K562 (cell line): ENCODE results near the gene CENPP. TPM values are rescaled to one million over a fixed set of nuclear protein-coding genes. Genes with fewer than 3 reads are reported as not detected.

Experiments used
- ATAC-seq: fragments of 200-7000 bp; cut with Tn5 transposase; 3 replicates; pipeline ENCODE4 v1.9.1; 2020; ENCODE audit warnings: moderate library complexity
- BruUV-seq: library from RNA; stranded (reverse); fragments of 400-500 nt; replicated peaks from 2 replicates; lab custom pipeline; 2021; lab: Mats Ljungman, UMichigan
- CTCF ChIA-PET: fragments of 300-600 bp; formaldehyde crosslinking; extraction: SDS; loops from one replicate; lab custom pipeline; 2021; ENCODE audit warnings: low intra/inter-chr PET ratio; lab: Yijun Ruan, JAX
- POLR2A ChIA-PET: fragments of 300-600, 350-650 bp; sonication (Branson Sonifier 250); formaldehyde crosslinking; extraction: SDS; loops from one replicate; lab custom pipeline; 2021; ENCODE audit warnings: antibody characterized with exemption, inconsistent platforms; lab: Yijun Ruan, JAX
- DNase-seq, 4 experiments: peaks; one replicate each; pipeline versions ENCODE4 v3.0.0 to v3.0.0-alpha.2; 2011 to 2018; ENCODE audit warnings: low spot score in 3 of 4, mixed read lengths in 3 of 4; ENCODE audit errors: extremely low read depth in 1 of 4
- FAIRE-seq: peaks from 2 replicates; lab custom pipeline; 2011; peaks lifted over from hg19 to GRCh38; lab: Jason Lieb, UNC
- H2AFZ ChIP-seq: 2 replicates; pipeline ENCODE4 v1.6.0; 2011; ENCODE audit warnings: low read depth, low read length, control low read depth, inconsistent platforms
- H3K27ac ChIP-seq: fragments of 200-600 bp; 3 replicates; pipeline ENCODE4 v1.8.0; 2011; ENCODE audit warnings: low read depth, mild to moderate bottlenecking, control low read depth, inconsistent platforms, low read length, moderate library complexity, mixed read lengths; ENCODE audit errors: extremely low read depth
- H3K27me3 ChIP-seq, 2 experiments: fragments of 300-600 bp in 1 of 2; 2 replicates in 1 of 2; 3 replicates in 1 of 2; pipeline versions ENCODE4 v1.6.0 to v1.8.0; 2011; ENCODE audit warnings: inconsistent platforms in 2 of 2, low read length in 2 of 2, mild to moderate bottlenecking in 1 of 2, mixed read lengths in 1 of 2, moderate library complexity in 1 of 2; ENCODE audit not compliant: control insufficient read depth in 2 of 2, insufficient read depth in 2 of 2
- H3K36me3 ChIP-seq: fragments of 300-600 bp; 3 replicates; pipeline ENCODE4 v1.8.0; 2011; ENCODE audit warnings: mild to moderate bottlenecking, low read length, inconsistent platforms; ENCODE audit not compliant: control insufficient read depth, insufficient read depth
- H3K4me1 ChIP-seq, 2 experiments: fragments of 200-600 bp in 1 of 2; replicated peaks in 1 of 2; 2 replicates in 1 of 2; 3 replicates in 1 of 2; pipeline versions ENCODE4 v1.5.1 to v1.8.0; 2011; ENCODE audit warnings: inconsistent platforms in 2 of 2, low read length in 2 of 2, mild to moderate bottlenecking in 1 of 2, mixed read lengths in 1 of 2, moderate library complexity in 1 of 2; ENCODE audit not compliant: control insufficient read depth in 2 of 2, insufficient read depth in 2 of 2
- H3K4me2 ChIP-seq: 2 replicates; pipeline ENCODE4 v1.6.1; 2011; ENCODE audit warnings: low read length, control low read depth, inconsistent platforms, mixed read lengths; ENCODE audit not compliant: insufficient read depth
- H3K4me3 ChIP-seq: fragments of 200-600 bp; sonication (generic), shearing (Covaris generic); 2 replicates; pipeline ENCODE4 v1.5.1; 2016; ENCODE audit warnings: control low read depth, inconsistent platforms
- H3K79me2 ChIP-seq: fragments of 200-600 bp; 3 replicates; pipeline ENCODE4 v1.8.0; 2011; ENCODE audit warnings: low read length, inconsistent platforms; ENCODE audit not compliant: control insufficient read depth, insufficient read depth
- H3K9ac ChIP-seq, 2 experiments: 2 replicates each; pipeline versions ENCODE4 v1.6.0 to v1.6.1; 2011; ENCODE audit warnings: low read depth in 2 of 2, low read length in 2 of 2, control low read depth in 1 of 2, inconsistent platforms in 1 of 2, mild to moderate bottlenecking in 1 of 2, mixed read lengths in 1 of 2; ENCODE audit not compliant: insufficient read depth in 1 of 2
- H3K9me1 ChIP-seq: one replicate; pipeline ENCODE4 v1.6.0; 2011; ENCODE audit warnings: inconsistent platforms, mild to moderate bottlenecking, low read length, moderate library complexity; ENCODE audit not compliant: control insufficient read depth, insufficient read depth
- H3K9me3 ChIP-seq: replicated peaks from 2 replicates; pipeline ENCODE4 v1.5.1; 2011; ENCODE audit warnings: low read depth, low read length, inconsistent platforms; ENCODE audit not compliant: control insufficient read depth, insufficient read depth
- H4K20me1 ChIP-seq: replicated peaks from 2 replicates; pipeline ENCODE4 v1.6.1; 2011; ENCODE audit warnings: low read length, inconsistent platforms, mixed read lengths; ENCODE audit not compliant: control insufficient read depth, insufficient read depth
- CAMTA2 ChIP-seq: fragments of 250-450 bp; sonication (Bioruptor Pico); conservative IDR thresholded peaks from 2 replicates; pipeline ENCODE4 v1.5.1; 2022
- CHD2 ChIP-seq: IDR thresholded peaks from 2 replicates; pipeline ENCODE4 v1.6.1; 2011; ENCODE audit warnings: low read depth, low read length
- LCOR ChIP-seq: sonication (generic); formaldehyde crosslinking; IDR thresholded peaks from 2 replicates; pipeline ENCODE4 v1.8.0; 2022; ENCODE audit warnings: mild to moderate bottlenecking, missing genetic modification reagents
- MEF2D ChIP-seq: conservative IDR thresholded peaks from 2 replicates; pipeline ENCODE4 v1.6.1; 2016; ENCODE audit warnings: low read depth, missing genetic modification characterization, missing compliant biosample characterization
- OTX1 ChIP-seq: fragments of 450-650 bp; formaldehyde crosslinking; IDR thresholded peaks from 2 replicates; pipeline ENCODE4 v1.4.0; 2022; ENCODE audit warnings: mild to moderate bottlenecking
- PHTF2 ChIP-seq: fragments of 250-450 bp; sonication (Bioruptor Pico); IDR thresholded peaks from 2 replicates; pipeline ENCODE4 v1.5.0; 2021; ENCODE audit warnings: mild to moderate bottlenecking
- SOX6 ChIP-seq: fragments of 450-650 bp; IDR thresholded peaks from 2 replicates; pipeline ENCODE4 v1.6.1; 2014; ENCODE audit warnings: mild to moderate bottlenecking
- TAF15 ChIP-seq: fragments of 200-400 bp; formaldehyde crosslinking; IDR thresholded peaks from 2 replicates; pipeline ENCODE4 v1.6.1; 2017; ENCODE audit warnings: mild to moderate bottlenecking, low read depth, low read length, moderate library complexity
- ZBED1 ChIP-seq: IDR thresholded peaks from 2 replicates; pipeline ENCODE4 v1.6.1; 2014
- ZNF830 ChIP-seq: fragments of 250-450 bp; sonication (Bioruptor Pico); IDR thresholded peaks from 2 replicates; pipeline ENCODE4 v1.5.0; 2021; ENCODE audit warnings: mild to moderate bottlenecking
- WGBS: fragments of 100-300 bp; shearing (Covaris generic); methylation state at CpG from one replicate; pipeline ENCODE4 v1.1.6; 2016; ENCODE audit warnings: low coverage, mixed read lengths; ENCODE audit not compliant: insufficient coverage; ENCODE audit errors: missing lambda C conversion rate; 5-methylcytosine and 5-hydroxymethylcytosine counted together
- in situ Hi-C: fragments of 300-500 bp; cut with MboI; formaldehyde crosslinking; loops from 4 replicates; pipeline ENCODE4 v1.15.0; 2018; ENCODE audit warnings: inconsistent platforms, mixed read lengths
- intact Hi-C: fragments of 100-400 bp; cut with micrococcal nuclease; formaldehyde crosslinking; loops from 2 replicates; pipeline ENCODE4 v1.14.2; 2022
- polyA plus RNA-seq, 8 experiments: library from polyadenylated mRNA; depleted of rRNA in 4 of 8; stranded (reverse) in 5 of 8; unstranded in 3 of 8; fragments of >200 nt; fragmentation: Nextera tagmentation in 2 of 8; fragmentation: Illumina TruSeq in 1 of 8; extraction: Ambion mirVana in 2 of 8; extraction: Trizol in 1 of 8; gene quantifications; 2 replicates each; pipeline versions ENCODE4 v1.2.1 to v1.2.3, GENCODE V29; 2011 to 2014; ENCODE audit warnings: inconsistent platforms in 1 of 8, missing spikeins in 1 of 8
- total RNA-seq, 7 experiments: library from RNA; depleted of rRNA in 6 of 7; stranded (reverse); fragments of >200 nt in 6 of 7; fragmentation: Illumina TruSeq in 2 of 7; extraction: Trizol in 2 of 7; gene quantifications; 2 replicates each; pipeline versions ENCODE4 v1.2.1 to v1.2.3, GENCODE V29; 2011 to 2021; ENCODE audit warnings: low replicate concordance in 1 of 7
- TF ChIP-seq, protein P1 (sequence below): fragments of 250-450 bp; sonication (Bioruptor Pico); IDR thresholded peaks from 2 replicates; pipeline ENCODE4 v1.4.0; 2020; ENCODE audit warnings: mild to moderate bottlenecking, moderate library complexity
- TF ChIP-seq, protein P2 (sequence below): sonication (generic); formaldehyde crosslinking; IDR thresholded peaks from 2 replicates; pipeline ENCODE4 v1.9.0; 2022; ENCODE audit warnings: mild to moderate bottlenecking, missing genetic modification reagents

The CENPP gene
- total and polyA plus RNA-seq, 9 of the 15 experiments (the other 6 are each of a cell fraction or from before 2014, with no cell fraction given), result 8.0 to 28.5 (median 17.9) TPM

DNA sequence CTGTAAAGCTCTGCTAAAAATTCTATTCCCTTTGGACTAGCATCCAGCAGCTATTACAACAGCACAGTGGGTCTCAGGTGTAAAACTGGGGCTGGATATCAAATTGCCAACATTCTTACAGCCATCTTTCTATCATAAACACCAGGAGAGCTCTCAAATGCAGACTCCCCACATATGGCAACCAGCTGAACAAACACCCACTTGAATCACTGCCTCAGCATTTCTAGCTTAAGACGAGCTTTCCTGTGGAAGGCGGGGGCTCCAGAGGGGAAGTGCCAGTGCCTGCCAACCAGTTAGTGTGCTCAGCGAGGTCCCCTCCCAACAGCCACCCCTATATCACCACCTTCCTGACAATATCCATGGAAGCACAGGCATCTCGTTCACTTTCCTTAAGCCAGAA, 282.0 kb downstream of the CENPP start:
- in situ Hi-C loops, result no loop called here
- Histone ChIP-seq H3K9me3 (no peaks in the 10 kb centered on the region; the same call in 1 of the 2 replicates), H3K9ac (no peak overlapping the region), H4K20me1 (no peaks in the 10 kb centered on the region), H3K4me1 (peaks cover 0 to 14% of the 10 kb centered on the region in 2 experiments; a peak in 1 of 5 replicates), H3K79me2 (no peaks in the 10 kb centered on the region)
- TF ChIP-seq ZBED1, result no peak
- TF ChIP-seq, protein P1, sequence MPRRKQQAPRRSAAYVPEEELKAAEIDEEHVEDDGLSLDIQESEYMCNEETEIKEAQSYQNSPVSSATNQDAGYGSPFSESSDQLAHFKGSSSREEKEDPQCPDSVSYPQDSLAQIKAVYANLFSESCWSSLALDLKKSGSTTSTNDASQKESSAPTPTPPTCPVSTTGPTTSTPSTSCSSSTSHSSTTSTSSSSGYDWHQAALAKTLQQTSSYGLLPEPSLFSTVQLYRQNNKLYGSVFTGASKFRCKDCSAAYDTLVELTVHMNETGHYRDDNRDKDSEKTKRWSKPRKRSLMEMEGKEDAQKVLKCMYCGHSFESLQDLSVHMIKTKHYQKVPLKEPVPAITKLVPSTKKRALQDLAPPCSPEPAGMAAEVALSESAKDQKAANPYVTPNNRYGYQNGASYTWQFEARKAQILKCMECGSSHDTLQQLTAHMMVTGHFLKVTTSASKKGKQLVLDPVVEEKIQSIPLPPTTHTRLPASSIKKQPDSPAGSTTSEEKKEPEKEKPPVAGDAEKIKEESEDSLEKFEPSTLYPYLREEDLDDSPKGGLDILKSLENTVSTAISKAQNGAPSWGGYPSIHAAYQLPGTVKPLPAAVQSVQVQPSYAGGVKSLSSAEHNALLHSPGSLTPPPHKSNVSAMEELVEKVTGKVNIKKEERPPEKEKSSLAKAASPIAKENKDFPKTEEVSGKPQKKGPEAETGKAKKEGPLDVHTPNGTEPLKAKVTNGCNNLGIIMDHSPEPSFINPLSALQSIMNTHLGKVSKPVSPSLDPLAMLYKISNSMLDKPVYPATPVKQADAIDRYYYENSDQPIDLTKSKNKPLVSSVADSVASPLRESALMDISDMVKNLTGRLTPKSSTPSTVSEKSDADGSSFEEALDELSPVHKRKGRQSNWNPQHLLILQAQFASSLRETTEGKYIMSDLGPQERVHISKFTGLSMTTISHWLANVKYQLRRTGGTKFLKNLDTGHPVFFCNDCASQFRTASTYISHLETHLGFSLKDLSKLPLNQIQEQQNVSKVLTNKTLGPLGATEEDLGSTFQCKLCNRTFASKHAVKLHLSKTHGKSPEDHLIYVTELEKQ (CRISPR knock-in tag), result no peak
- TF ChIP-seq, protein P2, sequence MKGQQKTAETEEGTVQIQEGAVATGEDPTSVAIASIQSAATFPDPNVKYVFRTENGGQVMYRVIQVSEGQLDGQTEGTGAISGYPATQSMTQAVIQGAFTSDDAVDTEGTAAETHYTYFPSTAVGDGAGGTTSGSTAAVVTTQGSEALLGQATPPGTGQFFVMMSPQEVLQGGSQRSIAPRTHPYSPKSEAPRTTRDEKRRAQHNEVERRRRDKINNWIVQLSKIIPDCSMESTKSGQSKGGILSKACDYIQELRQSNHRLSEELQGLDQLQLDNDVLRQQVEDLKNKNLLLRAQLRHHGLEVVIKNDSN, result no peak
- TF ChIP-seq CAMTA2, result no peak
- TF ChIP-seq PHTF2 (CRISPR knock-in tag), result no peak
- TF ChIP-seq OTX1 (CRISPR knock-in tag), result no peak
- TF ChIP-seq TAF15, result no peak
- TF ChIP-seq CHD2, result no peak
- no peak for TF ChIP-seq SOX6
- TF ChIP-seq MEF2D, result no peak
- no peak for TF ChIP-seq LCOR (CRISPR knock-in tag)
- TF ChIP-seq ZNF830 (CRISPR knock-in tag), result no peak
- TF ChIP-seq, all 486 proteins: peak for 0
- Histone ChIP-seq H3K4me3 (no peak overlapping the region), H2AFZ (no peak overlapping the region), H3K27ac (no peak overlapping the region), H3K27me3 (no peaks in the 10 kb centered on the region), H3K4me2 (no peak overlapping the region), H3K36me3 (peaks cover 16% of the 10 kb centered on the region; the same call in 2 of the 3 replicates), H3K9me1 (no peaks in the 10 kb centered on the region)
- ChIA-PET POLR2A (interaction anchor here (0.6 kb wide), 1 partner anchor 15 kb away, joined by 4 read pairs; no protein-coding TSS in a partner anchor), CTCF (no interaction called here)
- FAIRE-seq, result no peak
- intact Hi-C loops, result no loop called here
- 44% methylated on average over 4 of the region's 4 CpGs for WGBS
- no peak for ATAC-seq
- BruUV-seq, result no TSS peak
- no peak for DNase-seq
